ENCODE results near the gene ELMO1. TPM values are rescaled to one million over a fixed set of nuclear protein-coding genes. Genes with fewer than 3 reads are reported as not detected.

ELMO1 gene
- total and polyA plus RNA-seq, 10 of the 15 experiments (the other 5 are each of a cell fraction or from before 2014, with no cell fraction given) = 22.6 to 85.9 (median 56.6) TPM

- intact Hi-C loops (cut with micrococcal nuclease; ENCODE audit: unreplicated experiment) = loop anchor here (10.0 kb wide), 1 partner anchor 302 kb away; no protein-coding TSS in a partner anchor
- RAD21 ChIA-PET (ENCODE audit: unreplicated experiment) = interaction anchor here (1.5 kb wide), 1 partner anchor 11 kb away, joined by 4 read pairs; no protein-coding TSS in a partner anchor
- no peaks in the 10 kb centered on the region for H3K27me3 ChIP-seq (replicated peaks in 1 of 2; ENCODE audit: control insufficient read depth in 2 of 2, insufficient read depth in 2 of 2, low read length in 1 of 2)
- BruUV-seq (replicated peaks) = no TSS peak
- CTCF ChIA-PET = interaction anchor here (0.8 to 1.2 kb wide), 2 partner anchors 12 to 99 kb away, joined by 3 read pairs; no protein-coding TSS in a partner anchor
- ATAC-seq (no peak), DNase-seq (ENCODE audit: low read depth, low spot score) (no peak), FAIRE-seq (no peak)
- no peaks in the 10 kb centered on the region for H3K9me3 ChIP-seq (replicated peaks; ENCODE audit: control insufficient read depth, insufficient read depth, low read length)
- no peak overlapping the region for H3K27ac ChIP-seq (ENCODE audit: control insufficient read depth, insufficient read depth)
- 100% methylated on average over 1 of the region's 1 CpG for WGBS (ENCODE audit: insufficient coverage, insufficient replicate concordance, low lambda C conversion rate, missing lambda C conversion rate)
- no peak overlapping the region for H3K4me2 ChIP-seq (ENCODE audit: control insufficient read depth, insufficient read depth)
- SMC1A ChIA-PET (ENCODE audit: uncharacterized antibody, unreplicated experiment) = no interaction called here
- in situ Hi-C loops (cut with MboI) = no loop called here
- no peaks in the 10 kb centered on the region for H3K79me2 ChIP-seq (ENCODE audit: control insufficient read depth, insufficient read depth, low read length)
- POLR2A ChIA-PET = no interaction called here
- no peaks in the 10 kb centered on the region for H3K4me1 ChIP-seq (ENCODE audit: control insufficient read depth, insufficient read depth, low read length)
- H3K9ac ChIP-seq (ENCODE audit: control insufficient read depth, insufficient read depth, low read length) = no peak overlapping the region
- TF ChIP-seq ZZZ3 (IDR thresholded peaks at IDR 0.05; ENCODE audit: control insufficient read depth, insufficient read length, low read depth) = no peak
- TF ChIP-seq MYC (IDR thresholded peaks at IDR 0.05; ENCODE audit: insufficient read depth, insufficient read length, insufficient replicate concordance, low read length, severe bottlenecking) = no peak
- no peak for TF ChIP-seq PAX8 (IDR thresholded peaks at IDR 0.05)
- TF ChIP-seq NFXL1 (IDR thresholded peaks at IDR 0.05; ENCODE audit: borderline replicate concordance) = no peak
- TF ChIP-seq SUPT20H (IDR thresholded peaks at IDR 0.05; ENCODE audit: borderline replicate concordance, control insufficient read depth, low read depth, low read length) = no peak
- TF ChIP-seq SIN3A (IDR thresholded peaks at IDR 0.05; ENCODE audit: low read depth, low read length) = no peak
- TF ChIP-seq BRCA1 (IDR thresholded peaks at IDR 0.05; ENCODE audit: low read depth, low read length) = no peak
- no peak for TF ChIP-seq RELA (IDR thresholded peaks at IDR 0.05; ENCODE audit: borderline replicate concordance, partially characterized antibody)
- H3K4me3 ChIP-seq = no peak overlapping the region
- no peaks in the 10 kb centered on the region for H4K20me1 ChIP-seq (ENCODE audit: control insufficient read depth, insufficient read depth)
- peaks cover 0 to 3% of the 10 kb centered on the region in 2 experiments; a peak in 1 of 4 replicates for H3K36me3 ChIP-seq (ENCODE audit: control insufficient read depth in 2 of 2, insufficient read depth in 2 of 2, low read length in 1 of 2)
- H2AFZ ChIP-seq (ENCODE audit: control insufficient read depth, low read depth, low read length) = no peak overlapping the region
Observed at GRCh38 chr7:37186753-37187152, 261.9 kb downstream of the ELMO1 start.

All from GM12878 (cell line).